Pancreas (tissue), 10 donors: ENCODE measurements around the gene RALGAPB. TPM values are rescaled to one million over a fixed set of nuclear protein-coding genes. Genes with fewer than 3 reads are reported as not detected.

Source experiments
- ATAC-seq, 4 donors: fragments of 200-7000 bp; cut with Tn5 transposase; one replicate each; pipeline versions ENCODE4 v1.8.0 to v1.9.1; 2020; ENCODE audit warnings: mild to moderate bottlenecking in 4 of 4, moderate library complexity in 4 of 4
- DNase-seq, 6 donors: peaks; one replicate each; pipeline ENCODE4 v3.0.0-alpha.2; 2020
- FAIRE-seq: peaks from 2 replicates; lab custom pipeline; 2012; peaks lifted over from hg19 to GRCh38; lab: Jason Lieb, UNC
- H3K27ac ChIP-seq, 4 donors: fragments of 200-600 bp; sonication (generic); 1 replicate in 3 of 4; 2 replicates in 1 of 4; pipeline versions ENCODE4 v1.5.0 to v1.8.0; 2020
- H3K27me3 ChIP-seq, 4 donors: fragments of 200-600 bp; one replicate each; pipeline ENCODE4 v1.8.0; 2021
- H3K36me3 ChIP-seq, 3 donors: fragments of 200-600 bp; sonication (generic) in 1 of 3; one replicate each; pipeline versions ENCODE4 v1.5.0 to v1.8.0; 2020 to 2021
- H3K4me1 ChIP-seq, 3 donors: fragments of 200-600 bp; one replicate each; pipeline ENCODE4 v1.8.0; 2021
- H3K4me3 ChIP-seq, 4 donors: fragments of 200-600 bp; sonication (generic) in 2 of 4; one replicate each; pipeline versions ENCODE4 v1.5.0 to v1.8.0; 2020 to 2021
- H3K9me3 ChIP-seq, 4 donors: fragments of 200-600 bp; one replicate each; pipeline ENCODE4 v1.8.0; 2021
- CTCF ChIP-seq, 4 donors: fragments of 200-600 bp; sonication (generic) in 3 of 4; IDR thresholded peaks; one replicate each; pipeline versions ENCODE4 v1.5.0 to v1.8.0; 2021; ENCODE audit warnings: antibody characterized with exemption in 4 of 4
- WGBS, 2 donors: extraction: QIAGEN DNeasy Blood & Tissue Kit; methylation state at CpG; one replicate each; pipeline ENCODE4 v1.1.7; 2013; 5-methylcytosine and 5-hydroxymethylcytosine counted together
- intact Hi-C, 3 donors: fragments of 100-400 bp; cut with DNase I; formaldehyde crosslinking; loops; one replicate each; pipeline versions ENCODE4 v1.11.1 to v1.14.2; 2022
- polyA plus RNA-seq, 2 donors: library from polyadenylated mRNA; stranded (reverse); fragments of 200-250 nt; gene quantifications; one replicate each; pipeline ENCODE4 v1.2.3, GENCODE V29; 2013
- total RNA-seq, 6 donors: library from RNA; stranded (reverse); fragmentation: NEBNext Ultra II Directional in 4 of 6; extraction: Animal tissue kit (Norgen Biotek cat#: 25700) in 4 of 6; gene quantifications; one replicate each; pipeline versions ENCODE4 v1.2.1 to v1.2.4, GENCODE V29; 2021 to 2023
- donor health status: healthy with polysubstance abuse.
- donor health status: DM: no; HTN: no; CAD: no; lungs with moderate emphysema.
- donor health status: DM: no; HTN: no; CAD: no.
- donor health status: control.
- donor health status: control.
- donor health status: Bipolar disorder and iron deficiency.
- donor health status: DM: yes; HTN: yes; CAD: no.
- donor health status: DM: no; HTN: no; CAD: no.
- donor health status: DM: no; HTN: no; CAD: no.
- donor health status: DM: yes; HTN: yes; CAD: no.

Gene RALGAPB
- total and polyA plus RNA-seq, 8 donors = 6.5 to 19.0 (median 11.3) TPM

GRCh38 chr20:38479596-38479995 is 7.0 kb downstream of the RALGAPB start:
- Histone ChIP-seq H3K27ac (no peak overlapping the region), H3K4me3 (no peak overlapping the region), H3K36me3 (no peaks in the 10 kb centered on the region), H3K4me1 (peaks cover 0 to 10% (median 6%) of the 10 kb centered on the region in 3 donors), H3K9me3 (no peaks in the 10 kb centered on the region), H3K27me3 (no peaks in the 10 kb centered on the region)
- FAIRE-seq (no peak), DNase-seq (no peak), ATAC-seq (no peak)
- intact Hi-C loops = no loop called here
- WGBS, 2 donors = 90 to 93% methylated on average over 2 of the region's 2 CpGs
- TF ChIP-seq CTCF (IDR thresholded peaks at IDR 0.05) = no peak

DNA sequence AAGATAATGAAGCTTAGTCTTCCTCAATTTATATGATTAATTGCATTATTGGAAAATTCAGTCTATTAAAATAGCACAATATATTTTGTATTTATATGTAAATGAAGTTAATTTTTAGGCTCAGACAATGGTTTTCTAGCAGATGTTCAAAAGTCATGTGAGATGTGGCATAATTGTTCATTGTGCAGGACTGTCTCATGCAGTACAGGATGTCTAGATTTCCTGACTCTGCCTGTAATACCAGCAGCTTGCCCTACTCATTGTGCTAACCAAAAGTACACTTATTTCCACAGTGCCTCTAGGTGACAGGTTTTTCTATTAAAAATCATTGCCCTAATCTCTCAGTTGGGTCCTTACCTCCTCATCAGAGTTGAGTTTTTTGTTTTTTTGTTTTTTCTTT is 12.4 kb downstream of the RALGAPB start:
- H3K36me3 ChIP-seq = peaks cover 0 to 15% (median 0%) of the 10 kb centered on the region in 3 donors
- no peak overlapping the region for H3K27ac ChIP-seq
- no peaks in the 10 kb centered on the region for H3K4me1 ChIP-seq
- FAIRE-seq = no peak
- no peak for ATAC-seq
- H3K9me3 ChIP-seq = no peaks in the 10 kb centered on the region
- no peak for TF ChIP-seq CTCF (IDR thresholded peaks at IDR 0.05)
- intact Hi-C loops = no loop called here
- DNase-seq = no peak
- no peaks in the 10 kb centered on the region for H3K27me3 ChIP-seq
- no peak overlapping the region for H3K4me3 ChIP-seq

DNA sequence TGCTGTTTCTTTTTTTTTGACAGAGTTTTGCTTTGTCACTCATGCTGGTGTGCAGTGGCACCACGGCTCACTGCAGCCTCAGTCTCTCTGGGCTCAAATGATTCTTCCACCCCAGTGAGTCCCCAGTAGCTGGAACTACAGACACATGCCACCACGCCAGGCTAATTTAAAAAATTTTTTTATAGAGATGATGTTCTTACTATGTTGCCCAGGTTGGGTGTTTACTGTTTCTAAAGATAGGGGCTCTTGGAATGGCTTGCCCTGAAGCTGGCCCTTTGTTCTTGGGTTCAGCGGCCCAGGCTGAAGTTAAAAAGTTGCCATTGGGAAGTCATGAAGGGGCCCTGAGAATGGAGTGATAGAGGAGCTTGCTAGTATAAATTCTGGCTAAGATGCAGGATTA is 16.5 kb downstream of the RALGAPB start:
- Histone ChIP-seq H3K36me3 (peaks cover 0 to 17% (median 4%) of the 10 kb centered on the region in 3 donors), H3K4me1 (no peaks in the 10 kb centered on the region), H3K27me3 (no peaks in the 10 kb centered on the region), H3K9me3 (no peaks in the 10 kb centered on the region), H3K4me3 (no peak overlapping the region), H3K27ac (no peak overlapping the region)
- DNase-seq (no peak), ATAC-seq (no peak), FAIRE-seq (no peak)
- no peak for TF ChIP-seq CTCF (IDR thresholded peaks at IDR 0.05)
- WGBS, 2 donors = 98 to 100% methylated on average over 3 of the region's 3 CpGs
- intact Hi-C loops = no loop called here

DNA sequence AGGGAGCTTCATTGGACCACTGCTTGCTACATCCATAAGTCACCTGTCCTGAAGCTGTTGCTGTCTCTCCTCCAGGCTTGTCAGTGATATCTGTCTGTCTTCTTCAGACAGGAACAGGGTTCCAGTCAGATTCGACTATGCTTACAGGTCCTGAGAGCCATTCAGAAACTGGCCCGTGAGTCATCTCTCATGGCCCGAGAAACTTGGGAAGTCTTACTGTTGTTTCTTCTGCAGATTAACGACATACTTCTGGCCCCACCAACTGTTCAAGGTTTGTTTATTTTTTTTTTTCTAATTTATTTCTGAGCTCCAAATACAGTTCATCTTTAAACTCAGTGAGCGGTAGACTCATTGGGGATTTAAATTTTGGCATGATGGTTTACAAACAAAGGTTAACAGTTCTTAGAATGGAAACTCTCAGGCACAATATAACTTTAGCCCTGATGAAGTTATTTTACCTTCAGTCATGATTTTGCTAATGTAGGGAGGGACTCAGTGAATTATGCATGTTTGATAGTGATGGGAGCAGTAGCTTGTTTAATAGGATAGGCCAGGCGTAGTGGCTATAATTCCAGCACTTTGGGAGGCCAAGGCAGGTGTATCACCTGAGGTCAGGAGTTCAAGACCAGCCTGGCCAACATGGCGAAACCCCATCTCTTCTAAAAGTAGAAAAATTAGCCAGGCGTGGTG is 24.7 kb downstream of the RALGAPB start:
- Histone ChIP-seq H3K4me3 (no peak overlapping the region), H3K4me1 (no peaks in the 10 kb centered on the region), H3K9me3 (no peaks in the 10 kb centered on the region), H3K27me3 (no peaks in the 10 kb centered on the region), H3K27ac (no peak overlapping the region), H3K36me3 (peaks cover 4 to 34% (median 4%) of the 10 kb centered on the region in 3 donors)
- ATAC-seq (no peak), DNase-seq (no peak), FAIRE-seq (no peak)
- intact Hi-C loops = no loop called here
- WGBS, 2 donors = 94 to 96% methylated on average over 8 of the region's 8 CpGs
- TF ChIP-seq CTCF (IDR thresholded peaks at IDR 0.05) = no peak

GRCh38 chr20:38498909-38499308 is 26.3 kb downstream of the RALGAPB start:
- Histone ChIP-seq H3K9me3 (no peaks in the 10 kb centered on the region), H3K4me1 (no peaks in the 10 kb centered on the region), H3K36me3 (peaks cover 0 to 34% (median 4%) of the 10 kb centered on the region in 3 donors), H3K4me3 (no peak overlapping the region), H3K27ac (no peak overlapping the region), H3K27me3 (no peaks in the 10 kb centered on the region)
- 83 to 90% methylated on average over 1 of the region's 1 CpG for WGBS, 2 donors
- FAIRE-seq (no peak), DNase-seq (no peak), ATAC-seq (no peak)
- intact Hi-C loops = no loop called here
- no peak for TF ChIP-seq CTCF (IDR thresholded peaks at IDR 0.05)
